Measurements from ENCODE around the gene DNAJB2. TPM values are rescaled to one million over a fixed set of nuclear protein-coding genes. Genes with fewer than 3 reads are reported as not detected.
A peak's percentile ranks its signal among the peaks of the same experiment; 100 is the strongest.

Gene DNAJB2
- polyA plus RNA-seq, 2 of the 4 experiments (the other 2 are of a cell fraction), result 31.0 to 53.7 TPM

GRCh38 chr2:219281588-219281987 lies 2.4 kb downstream of the DNAJB2 start:
- Histone ChIP-seq H3K9me3 (no peaks in the 10 kb centered on the region), H3K4me2 (peak overlapping the region; percentile 95; the same call in 1 of the 3 replicates), H3K4me3 (no peak overlapping the region), H3K4me1 (peaks cover 40% of the 10 kb centered on the region), H3K27ac (no peak overlapping the region)
- CTCF ChIA-PET, result interaction anchor here (0.8 to 16.2 kb wide), 5 partner anchors 14 to 122 kb away, joined by 3 to 540 read pairs (median 65); partner anchors contain the start of genes ABCB6, TUBA4A and TUBA4B
- TF ChIP-seq BHLHE40 (IDR thresholded peaks at IDR 0.05; ENCODE audit: low read depth, low read length), result no peak
- TF ChIP-seq HOXA7 (CRISPR knock-in tag; IDR thresholded peaks at IDR 0.05), result no peak
- no peak for TF ChIP-seq NPAS2 (CRISPR knock-in tag; IDR thresholded peaks at IDR 0.05; ENCODE audit: borderline replicate concordance)
- TF ChIP-seq EHF (CRISPR knock-in tag; IDR thresholded peaks at IDR 0.05), result no peak
- no peak for ATAC-seq
- WGBS (ENCODE audit: missing lambda C conversion rate), result 83% methylated on average over 8 of the region's 8 CpGs
- POLR2A ChIA-PET, result interaction anchor here (1.8 kb wide), 1 partner anchor 64 kb away, joined by 8 read pairs; no protein-coding TSS in a partner anchor
- no peak for DNase-seq (ENCODE audit: low read depth in 1 of 2, low spot score in 1 of 2)
- no peak for FAIRE-seq

- ChIA-PET POLR2A (interaction anchor here (1.8 kb wide), 1 partner anchor 64 kb away, joined by 8 read pairs; no protein-coding TSS in a partner anchor), CTCF (interaction anchor here (0.5 to 16.2 kb wide), 6 partner anchors 12 to 123 kb away, joined by 3 to 540 read pairs (median 4); partner anchors contain the start of genes TUBA4A and TUBA4B)
- H3K4me3 ChIP-seq, result no peak overlapping the region
- no peak overlapping the region for H3K27ac ChIP-seq
- 85% methylated on average over 5 of the region's 5 CpGs for WGBS (ENCODE audit: missing lambda C conversion rate)
- no peak for ATAC-seq
- no peaks in the 10 kb centered on the region for H3K9me3 ChIP-seq
- no peak overlapping the region for H3K4me2 ChIP-seq
- no peak for FAIRE-seq
- H3K4me1 ChIP-seq, result peaks cover 33% of the 10 kb centered on the region
- no peak for DNase-seq (ENCODE audit: low read depth in 1 of 2, low spot score in 1 of 2)
- TF ChIP-seq USF2 (IDR thresholded peaks at IDR 0.05) (no peak), ZSCAN20 (CRISPR knock-in tag; IDR thresholded peaks at IDR 0.05) (no peak), MAFK (IDR thresholded peaks at IDR 0.05; ENCODE audit: partially characterized antibody) (no peak), KDM1A (IDR thresholded peaks at IDR 0.05; ENCODE audit: low read depth) (no peak), RNF2 (IDR thresholded peaks at IDR 0.05; ENCODE audit: borderline replicate concordance, low read depth) (no peak), EHMT2 (IDR thresholded peaks at IDR 0.05; ENCODE audit: low read depth) (no peak), TP53 (CRISPR knock-in tag; IDR thresholded peaks at IDR 0.05) (no peak), POLR2A (IDR thresholded peaks at IDR 0.05; ENCODE audit: low read length) (no peak)
Observed at GRCh38 chr2:219282375-219282774, 3.2 kb downstream of the DNAJB2 start.

- no peak overlapping the region for H3K4me3 ChIP-seq
- 91% methylated on average over 17 of the region's 17 CpGs for WGBS (ENCODE audit: missing lambda C conversion rate)
- H3K4me2 ChIP-seq, result no peak overlapping the region
- ATAC-seq, result no peak
- H3K27ac ChIP-seq, result no peak overlapping the region
- FAIRE-seq, result no peak
- ChIA-PET CTCF (interaction anchor here (0.5 to 16.2 kb wide), 4 partner anchors 12 to 123 kb away, joined by 3 to 540 read pairs (median 4); no protein-coding TSS in a partner anchor), POLR2A (interaction anchor here (1.8 kb wide), 1 partner anchor 65 kb away, joined by 8 read pairs; no protein-coding TSS in a partner anchor)
- DNase-seq (ENCODE audit: low read depth in 1 of 2, low spot score in 1 of 2), result no peak
- H3K4me1 ChIP-seq, result peaks cover 27% of the 10 kb centered on the region
- no peaks in the 10 kb centered on the region for H3K9me3 ChIP-seq
- TF ChIP-seq MAFK (IDR thresholded peaks at IDR 0.05; ENCODE audit: partially characterized antibody) (no peak), NPAS2 (CRISPR knock-in tag; IDR thresholded peaks at IDR 0.05; ENCODE audit: borderline replicate concordance) (no peak), TP53 (CRISPR knock-in tag; IDR thresholded peaks at IDR 0.05) (no peak), HOXB5 (CRISPR knock-in tag; IDR thresholded peaks at IDR 0.05) (no peak), ZNF302 (CRISPR knock-in tag; IDR thresholded peaks at IDR 0.05) (no peak), ATOH8 (CRISPR knock-in tag; IDR thresholded peaks at IDR 0.05; ENCODE audit: low read depth) (no peak), EHF (CRISPR knock-in tag; IDR thresholded peaks at IDR 0.05) (no peak), KDM5A (IDR thresholded peaks at IDR 0.05) (no peak), E2F6 (IDR thresholded peaks at IDR 0.05; ENCODE audit: borderline replicate concordance, low read depth) (no peak), FOXS1 (CRISPR knock-in tag; IDR thresholded peaks at IDR 0.05) (no peak), CHD4 (IDR thresholded peaks at IDR 0.05; ENCODE audit: borderline replicate concordance) (no peak), ZC3H11A (IDR thresholded peaks at IDR 0.05) (no peak)
Observed at GRCh38 chr2:219282943-219283581, 3.9 kb downstream of the DNAJB2 start.

All from A549 (cell line).